ENCODE data around the gene PTTG1IP. TPM values are rescaled to one million over a fixed set of nuclear protein-coding genes. Genes with fewer than 3 reads are reported as not detected.

The PTTG1IP gene
- total RNA-seq, 1 donor from 2014 or later = 468 TPM

GRCh38 chr21:44799646-44800045 lies 73.8 kb downstream of the PTTG1IP start:
- intact Hi-C loops (cut with DNase I) = loop anchor here (2.0 to 5.0 kb wide), 2 partner anchors 75 to 133 kb away; no protein-coding TSS in a partner anchor
- TF ChIP-seq CTCF (IDR thresholded peaks at IDR 0.05) = no peak
- H3K27me3 ChIP-seq = no peaks in the 10 kb centered on the region

More at GRCh38 chr21:44799646-44800045, 73.8 kb downstream of the PTTG1IP start:
- H3K36me3 ChIP-seq = peaks cover 0 to 10% of the 10 kb centered on the region in 2 donors
- no peak overlapping the region for H3K27ac ChIP-seq
- no peak overlapping the region for H3K4me3 ChIP-seq
- peaks cover 7 to 14% of the 10 kb centered on the region in 2 donors for H3K4me1 ChIP-seq
- no peaks in the 10 kb centered on the region for H3K9me3 ChIP-seq
- DNase-seq (ENCODE audit: low spot score in 2 of 2) = no peak

Other genes starting within 250 kb of the PTTG1IP start
- gene KRTAP10-9, start 246.6 kb downstream of the PTTG1IP start, total RNA-seq = not detected
- not detected for gene KRTAP10-10, start 236.3 kb downstream of the PTTG1IP start, total RNA-seq
- gene KRTAP10-11, start 227.3 kb downstream of the PTTG1IP start, total RNA-seq = not detected
- not detected for gene KRTAP12-4, start 219.0 kb downstream of the PTTG1IP start, total RNA-seq
- not detected for gene KRTAP12-3, start 215.8 kb downstream of the PTTG1IP start, total RNA-seq
- gene KRTAP12-2, start 206.8 kb downstream of the PTTG1IP start, total RNA-seq = not detected
- gene KRTAP12-1, start 191.5 kb downstream of the PTTG1IP start, total RNA-seq = not detected
- gene KRTAP10-12, start 176.5 kb downstream of the PTTG1IP start, total RNA-seq = not detected
- not detected for gene TSPEAR, start 162.1 kb downstream of the PTTG1IP start, total RNA-seq
- 58.1 TPM for gene UBE2G2, start 71.9 kb downstream of the PTTG1IP start, total RNA-seq
- 69.2 TPM for gene SUMO3, start 55.6 kb downstream of the PTTG1IP start, total RNA-seq
- gene ITGB2, start 47.2 kb upstream of the PTTG1IP start, total RNA-seq = 65.5 TPM
- gene SLX9, start 66.3 kb upstream of the PTTG1IP start, total RNA-seq = 0.75 TPM
- 82.9 TPM for gene ADARB1, start 200.9 kb upstream of the PTTG1IP start, total RNA-seq

Data from ascending aorta (tissue), 2 donors.